NCI-H460 (cell line): ENCODE measurements around the gene ANKMY1. TPM values are rescaled to one million over a fixed set of nuclear protein-coding genes. Genes with fewer than 3 reads are reported as not detected.

Experiments used
- small RNA-seq, 2 experiments: library from RNA; depleted of rRNA; stranded (forward); fragments of <200 nt; gene quantifications; one replicate each; pipeline ENCODE3, GENCODE V24; 2014
- total RNA-seq: library from RNA; depleted of rRNA; stranded (reverse); fragments of >200 nt; shearing (Covaris generic); gene quantifications from 2 replicates; pipeline ENCODE4 v1.2.3, GENCODE V29; 2014; rRNA removed

The ANKMY1 gene
- total RNA-seq, 1 experiment from 2014 or later = 12.6 TPM

Small RNA genes lying within 50 kb of the gene (small RNA-seq; reads per million reads assigned to genes)
- 1.2 to 11.5 reads per million in 2 experiments for gene MIR149

Other genes with a start within 250 kb of the ANKMY1 start
- 80.8 and 97.8 TPM in 2 replicates for gene GPC1, start 122.3 kb downstream of the ANKMY1 start, total RNA-seq
- 4.7 and 4.9 TPM in 2 replicates for gene DUSP28, start 2.4 kb upstream of the ANKMY1 start, total RNA-seq
- 21.7 and 29.2 TPM in 2 replicates for gene RNPEPL1, start 10.5 kb upstream of the ANKMY1 start, total RNA-seq
- gene CAPN10, start 28.7 kb upstream of the ANKMY1 start, total RNA-seq = 22.3 and 23.3 TPM in 2 replicates
- gene GPR35, start 67.5 kb upstream of the ANKMY1 start, total RNA-seq = 0.10 and 0.38 TPM in 2 replicates
- gene AQP12B, start 124.9 kb upstream of the ANKMY1 start, total RNA-seq = not detected in 2 replicates
- gene AQP12A, start 133.9 kb upstream of the ANKMY1 start, total RNA-seq = not detected in 2 replicates